ENCODE measurements around the gene PPARD. TPM values are rescaled to one million over a fixed set of nuclear protein-coding genes. Genes with fewer than 3 reads are reported as not detected.

PPARD gene
- polyA plus RNA-seq, 3 donors, result 1.2 to 22.0 (median 2.4) TPM

GRCh38 chr6:35341557-35341956 is 801 bp upstream of the PPARD start:
- H3K27me3 Mint-ChIP-seq (ENCODE audit: low read depth in 3 of 3), result peaks cover 8 to 31% (median 21%) of the 10 kb centered on the region in 3 donors
- no peak overlapping the region for H3K4me2 ChIP-seq (replicated peaks; ENCODE audit: extremely low read depth, low read length, poor library complexity, severe bottlenecking)
- no peak for TF ChIP-seq CTCF (IDR thresholded peaks at IDR 0.05)
- peaks cover 12 to 23% of the 10 kb centered on the region in 2 donors for H3K36me3 ChIP-seq (replicated peaks in 1 of 2; ENCODE audit: control insufficient read depth in 1 of 2, insufficient read depth in 2 of 2, low read length in 2 of 2)
- H3K36me3 Mint-ChIP-seq, result peaks cover 26 to 28% of the 10 kb centered on the region in 2 donors
- H3K79me2 ChIP-seq (ENCODE audit: insufficient read depth, low read length), result peaks cover 17% of the 10 kb centered on the region
- H3K4me3 ChIP-seq (replicated peaks in 1 of 3; ENCODE audit: low read depth in 2 of 3, low read length in 3 of 3), result no peak overlapping the region
- no peak overlapping the region for H3K9ac ChIP-seq (ENCODE audit: insufficient read depth, low read length, poor library complexity, severe bottlenecking)
- peaks cover 37% of the 10 kb centered on the region for H4K20me1 ChIP-seq (ENCODE audit: insufficient read depth, low read length)
- no peak overlapping the region for H2AFZ ChIP-seq (ENCODE audit: insufficient read depth, low read depth, low read length, poor library complexity, severe bottlenecking)
- H3K27ac ChIP-seq (ENCODE audit: low read depth in 1 of 2, low read length in 2 of 2), result no peak overlapping the region
- H3K4me1 ChIP-seq (ENCODE audit: control insufficient read depth in 1 of 2, insufficient read depth in 2 of 2, low read length in 2 of 2), result peaks cover 14 to 18% of the 10 kb centered on the region in 2 donors
- no peaks in the 10 kb centered on the region for H3K9me3 ChIP-seq (replicated peaks in 1 of 2; ENCODE audit: control insufficient read depth in 1 of 2, insufficient read depth in 1 of 2, low read length in 2 of 2)
- peaks cover 6 to 18% of the 10 kb centered on the region in 2 donors for H3K27me3 ChIP-seq (ENCODE audit: control insufficient read depth in 2 of 2, insufficient read depth in 2 of 2, low read length in 2 of 2)
- no peak overlapping the region for H3K27ac Mint-ChIP-seq
- H3K4me3 Mint-ChIP-seq, result no peak overlapping the region
- peaks cover 51% of the 10 kb centered on the region for H3K4me1 Mint-ChIP-seq
- DNase-seq, result no peak
- H3K9me3 Mint-ChIP-seq, result peaks cover 0 to 2% (median 0%) of the 10 kb centered on the region in 7 donors
- intact Hi-C loops (cut with micrococcal nuclease), result loop anchor here in 1 of 2 donors (5.0 kb wide), 1 partner anchor 126 kb away; the partner anchor contains the start of gene RPL10A
- WGBS (ENCODE audit: insufficient coverage), result 90% methylated on average over 2 of the region's 13 CpGs

GRCh38 chr6:35343092-35343834 is 905 bp downstream of the PPARD start:
- peaks cover 17 to 22% of the 10 kb centered on the region in 2 donors for H3K4me1 ChIP-seq (ENCODE audit: control insufficient read depth in 1 of 2, insufficient read depth in 2 of 2, low read length in 2 of 2)
- peaks cover 40% of the 10 kb centered on the region for H3K4me1 Mint-ChIP-seq

More at GRCh38 chr6:35343092-35343834, 905 bp downstream of the PPARD start:
- peak overlapping the region; percentile 94 to 96 for H3K4me3 Mint-ChIP-seq
- H3K27me3 Mint-ChIP-seq (ENCODE audit: low read depth in 3 of 3), result peaks cover 8 to 29% (median 21%) of the 10 kb centered on the region in 3 donors
- H2AFZ ChIP-seq (ENCODE audit: insufficient read depth, low read depth, low read length, poor library complexity, severe bottlenecking), result peak overlapping the region; percentile 56
- H3K9ac ChIP-seq (ENCODE audit: insufficient read depth, low read length, poor library complexity, severe bottlenecking), result peak overlapping the region; percentile 83
- H3K36me3 ChIP-seq (replicated peaks in 1 of 2; ENCODE audit: control insufficient read depth in 1 of 2, insufficient read depth in 2 of 2, low read length in 2 of 2), result peaks cover 16 to 36% of the 10 kb centered on the region in 2 donors
- peaks cover 6 to 18% of the 10 kb centered on the region in 2 donors for H3K27me3 ChIP-seq (ENCODE audit: control insufficient read depth in 2 of 2, insufficient read depth in 2 of 2, low read length in 2 of 2)
- H3K36me3 Mint-ChIP-seq, result peaks cover 37 to 44% of the 10 kb centered on the region in 2 donors
- H4K20me1 ChIP-seq (ENCODE audit: insufficient read depth, low read length), result peaks cover 49% of the 10 kb centered on the region
- peaks cover 0 to 2% (median 0%) of the 10 kb centered on the region in 7 donors for H3K9me3 Mint-ChIP-seq
- DNase-seq, result peak; percentile 64 to 82 (median 79)
- WGBS (ENCODE audit: insufficient coverage), result 7% methylated on average over 3 of the region's 13 CpGs
- intact Hi-C loops (cut with micrococcal nuclease), result loop anchor here (1.0 to 5.0 kb wide), 5 partner anchors 28 to 125 kb away; partner anchors contain the start of gene RPL10A (in 2 of the 2)
- no peaks in the 10 kb centered on the region for H3K9me3 ChIP-seq (replicated peaks in 1 of 2; ENCODE audit: control insufficient read depth in 1 of 2, insufficient read depth in 1 of 2, low read length in 2 of 2)
- H3K4me2 ChIP-seq (replicated peaks; ENCODE audit: extremely low read depth, low read length, poor library complexity, severe bottlenecking), result peak overlapping the region; percentile 98
- peak overlapping the region; percentile 88 to 98 (median 91) for H3K27ac Mint-ChIP-seq
- peak overlapping the region; percentile 69 to 96 (median 94) for H3K4me3 ChIP-seq (replicated peaks in 1 of 3; ENCODE audit: low read depth in 2 of 3, low read length in 3 of 3)
- no peak for TF ChIP-seq CTCF (IDR thresholded peaks at IDR 0.05)
- H3K27ac ChIP-seq (ENCODE audit: low read depth in 1 of 2, low read length in 2 of 2), result peak overlapping the region in 1 of 2 donors; percentile 73
- H3K79me2 ChIP-seq (ENCODE audit: insufficient read depth, low read length), result peaks cover 17% of the 10 kb centered on the region
